Subcutaneous abdominal adipose tissue (tissue), 5 donors: ENCODE data around the gene TULP4.
"Not testable (repeated sequence)": the region's sequence is repeated elsewhere in the genome, so short reads cannot be mapped to it uniquely, and the experiment has no call there.

Experiments used
- H3K27ac ChIP-seq: one replicate; pipeline ENCODE4 v1.7.0; 2013; ENCODE audit warnings: low read depth, mild to moderate bottlenecking, inconsistent platforms, low read length, moderate library complexity
- H3K27me3 ChIP-seq, 5 donors: one replicate each; pipeline ENCODE4 v1.7.0; 2013; ENCODE audit warnings: low read length in 5 of 5, inconsistent platforms in 1 of 5; ENCODE audit not compliant: control insufficient read depth in 5 of 5, insufficient read depth in 4 of 5
- H3K36me3 ChIP-seq, 5 donors: one replicate each; pipeline ENCODE4 v1.7.0; 2013; ENCODE audit warnings: low read length in 5 of 5; ENCODE audit not compliant: control insufficient read depth in 5 of 5, insufficient read depth in 5 of 5
- H3K4me1 ChIP-seq, 5 donors: one replicate each; pipeline ENCODE4 v1.7.0; 2013; ENCODE audit warnings: low read length in 5 of 5, mild to moderate bottlenecking in 3 of 5, moderate library complexity in 1 of 5; ENCODE audit not compliant: control insufficient read depth in 5 of 5, insufficient read depth in 5 of 5
- H3K4me3 ChIP-seq, 5 donors: one replicate each; pipeline ENCODE4 v1.7.0; 2013; ENCODE audit warnings: low read length in 5 of 5, low read depth in 1 of 5
- H3K9ac ChIP-seq, 5 donors: one replicate each; pipeline ENCODE4 v1.7.0; 2013; ENCODE audit warnings: low read length in 5 of 5, mild to moderate bottlenecking in 4 of 5, moderate library complexity in 3 of 5
- H3K9me3 ChIP-seq, 5 donors: one replicate each; pipeline ENCODE4 v1.7.0; 2013; ENCODE audit warnings: low read length in 5 of 5; ENCODE audit not compliant: control insufficient read depth in 5 of 5
- donor health status: healthy.
- donor health status: healthy.
- donor health status: healthy.
- donor health status: healthy.
- donor health status: healthy.

Gene TULP4

GRCh38 chr6:158397578-158397977 lies 85.3 kb downstream of the TULP4 start:
- Histone ChIP-seq H3K9me3 (no peaks in the 10 kb centered on the region), H3K27me3 (no peaks in the 10 kb centered on the region), H3K27ac (no peak overlapping the region), H3K36me3 (no peaks in the 10 kb centered on the region), H3K9ac (no peak overlapping the region), H3K4me3 (no peak overlapping the region), H3K4me1 (peaks cover 0 to 20% (median 3%) of the 10 kb centered on the region in 5 donors)

- H3K27ac ChIP-seq: no peak overlapping the region
- no peak overlapping the region for H3K9ac ChIP-seq
- no peaks in the 10 kb centered on the region for H3K27me3 ChIP-seq
- no peaks in the 10 kb centered on the region for H3K36me3 ChIP-seq
- no peaks in the 10 kb centered on the region for H3K9me3 ChIP-seq
- H3K4me1 ChIP-seq: peaks cover 0 to 23% (median 3%) of the 10 kb centered on the region in 5 donors
- no peak overlapping the region for H3K4me3 ChIP-seq
Measured at GRCh38 chr6:158398252-158399024, 86.2 kb downstream of the TULP4 start.

- no peak overlapping the region for H3K9ac ChIP-seq
- H3K9me3 ChIP-seq: no peaks in the 10 kb centered on the region
- peaks cover 0 to 23% (median 3%) of the 10 kb centered on the region in 5 donors for H3K4me1 ChIP-seq
- no peaks in the 10 kb centered on the region for H3K36me3 ChIP-seq
- no peak overlapping the region for H3K27ac ChIP-seq
- H3K27me3 ChIP-seq: no peaks in the 10 kb centered on the region
- H3K4me3 ChIP-seq: no peak overlapping the region
Measured at GRCh38 chr6:158399040-158399700, 86.9 kb downstream of the TULP4 start.

- Histone ChIP-seq H3K4me1 (peaks cover 0 to 28% (median 13%) of the 10 kb centered on the region in 5 donors), H3K27ac (peak overlapping the region; percentile 13), H3K9me3 (no peaks in the 10 kb centered on the region), H3K9ac (no peak overlapping the region), H3K4me3 (no peak overlapping the region), H3K36me3 (no peaks in the 10 kb centered on the region), H3K27me3 (no peaks in the 10 kb centered on the region)
Measured at GRCh38 chr6:158402184-158402583, 89.9 kb downstream of the TULP4 start.

- not testable (repeated sequence) for H3K9me3 ChIP-seq, H3K27me3 ChIP-seq, H3K36me3 ChIP-seq, H3K4me3 ChIP-seq
- peak overlapping the region in 1 of 5 donors; percentile 68 for H3K9ac ChIP-seq
- peak overlapping the region; percentile 72 for H3K27ac ChIP-seq
- H3K4me1 ChIP-seq: peaks cover 2 to 56% (median 39%) of the 10 kb centered on the region in 5 donors
Measured at GRCh38 chr6:158405321-158405831, 93.1 kb downstream of the TULP4 start.

GRCh38 chr6:158405933-158406332 lies 93.7 kb downstream of the TULP4 start:
- Histone ChIP-seq H3K9me3 (no peaks in the 10 kb centered on the region), H3K9ac (peak overlapping the region in 1 of 5 donors; percentile 68), H3K4me3 (no peak overlapping the region), H3K4me1 (peaks cover 2 to 61% (median 45%) of the 10 kb centered on the region in 5 donors), H3K27ac (peak overlapping the region; percentile 72), H3K27me3 (no peaks in the 10 kb centered on the region), H3K36me3 (no peaks in the 10 kb centered on the region)

GRCh38 chr6:158406736-158407135 lies 94.5 kb downstream of the TULP4 start:
- H3K4me3 ChIP-seq: no peak overlapping the region
- H3K9me3 ChIP-seq: no peaks in the 10 kb centered on the region
- peak overlapping the region; percentile 72 for H3K27ac ChIP-seq
- peaks cover 2 to 67% (median 49%) of the 10 kb centered on the region in 5 donors for H3K4me1 ChIP-seq
- H3K36me3 ChIP-seq: no peaks in the 10 kb centered on the region
- no peaks in the 10 kb centered on the region for H3K27me3 ChIP-seq
- H3K9ac ChIP-seq: no peak overlapping the region

- Histone ChIP-seq H3K27me3 (no peaks in the 10 kb centered on the region), H3K4me3 (no peak overlapping the region), H3K4me1 (peaks cover 2 to 60% (median 49%) of the 10 kb centered on the region in 5 donors), H3K9me3 (no peaks in the 10 kb centered on the region), H3K9ac (no peak overlapping the region), H3K27ac (peak overlapping the region; percentile 64), H3K36me3 (peaks cover 0 to 1% (median 0%) of the 10 kb centered on the region in 5 donors)
Measured at GRCh38 chr6:158408013-158408412, 95.7 kb downstream of the TULP4 start.

GRCh38 chr6:158408552-158409130 lies 96.4 kb downstream of the TULP4 start:
- H3K27me3 ChIP-seq: no peaks in the 10 kb centered on the region
- H3K9me3 ChIP-seq: no peaks in the 10 kb centered on the region
- no peak overlapping the region for H3K9ac ChIP-seq
- no peak overlapping the region for H3K4me3 ChIP-seq
- peaks cover 2 to 59% (median 49%) of the 10 kb centered on the region in 5 donors for H3K4me1 ChIP-seq
- H3K36me3 ChIP-seq: peaks cover 0 to 7% (median 4%) of the 10 kb centered on the region in 5 donors
- H3K27ac ChIP-seq: peak overlapping the region; percentile 64

GRCh38 chr6:158409451-158409850 lies 97.2 kb downstream of the TULP4 start:
- Histone ChIP-seq H3K4me3 (no peak overlapping the region), H3K27me3 (no peaks in the 10 kb centered on the region), H3K36me3 (peaks cover 0 to 13% (median 5%) of the 10 kb centered on the region in 5 donors), H3K27ac (peak overlapping the region; percentile 64), H3K9me3 (no peaks in the 10 kb centered on the region), H3K9ac (no peak overlapping the region), H3K4me1 (peaks cover 2 to 64% (median 52%) of the 10 kb centered on the region in 5 donors)
